Stimulated activated naive CD8-positive, alpha-beta T cell treated with anti-CD3 and anti-CD28 coated beads, Interleukin-15, Interleukin-2, amounts not matched to agents 100 ng/mL and 50 ng/mL, for 24 hours (primary cell): ENCODE data around the gene INPP5A.

Source experiments
- H3K27ac Mint-ChIP-seq: one replicate; pipeline ENCODE4 v1.8.0; 2021; ENCODE audit warnings: mild to moderate bottlenecking, mixed read lengths
- H3K27me3 Mint-ChIP-seq: one replicate; pipeline ENCODE4 v1.8.0; 2021; ENCODE audit warnings: mixed read lengths
- H3K36me3 Mint-ChIP-seq: one replicate; pipeline ENCODE4 v1.8.0; 2021; ENCODE audit warnings: low read depth, mixed read lengths
- H3K4me1 Mint-ChIP-seq: one replicate; pipeline ENCODE4 v1.8.0; 2021; ENCODE audit warnings: low read depth, mixed read lengths
- H3K4me3 Mint-ChIP-seq: one replicate; pipeline ENCODE4 v1.8.0; 2021; ENCODE audit warnings: mild to moderate bottlenecking, mixed read lengths
- H3K9me3 Mint-ChIP-seq: one replicate; pipeline ENCODE4 v1.8.0; 2021; ENCODE audit warnings: mixed read lengths

Gene INPP5A

GRCh38 chr10:132626761-132627665, 89.4 kb downstream of the INPP5A start:
- no peaks in the 10 kb centered on the region for H3K27me3 Mint-ChIP-seq
- H3K9me3 Mint-ChIP-seq: no peaks in the 10 kb centered on the region
- H3K4me1 Mint-ChIP-seq: peaks cover 17% of the 10 kb centered on the region
- H3K36me3 Mint-ChIP-seq: no peaks in the 10 kb centered on the region
- no peak overlapping the region for H3K27ac Mint-ChIP-seq
- no peak overlapping the region for H3K4me3 Mint-ChIP-seq

- H3K36me3 Mint-ChIP-seq: no peaks in the 10 kb centered on the region
- no peak overlapping the region for H3K27ac Mint-ChIP-seq
- H3K4me3 Mint-ChIP-seq: no peak overlapping the region
- peaks cover 17% of the 10 kb centered on the region for H3K4me1 Mint-ChIP-seq
- H3K27me3 Mint-ChIP-seq: no peaks in the 10 kb centered on the region
- H3K9me3 Mint-ChIP-seq: no peaks in the 10 kb centered on the region
These were observed 90.3 kb downstream of the INPP5A start for GRCh38 chr10:132627666-132628531.

GRCh38 chr10:132628966-132629900, 91.6 kb downstream of the INPP5A start:
- Mint-ChIP-seq H3K27me3 (no peaks in the 10 kb centered on the region), H3K4me1 (peaks cover 28% of the 10 kb centered on the region), H3K9me3 (no peaks in the 10 kb centered on the region), H3K36me3 (no peaks in the 10 kb centered on the region), H3K27ac (no peak overlapping the region), H3K4me3 (no peak overlapping the region)

GRCh38 chr10:132630156-132630555, 92.6 kb downstream of the INPP5A start:
- Mint-ChIP-seq H3K4me1 (peaks cover 35% of the 10 kb centered on the region), H3K36me3 (no peaks in the 10 kb centered on the region), H3K27ac (no peak overlapping the region), H3K9me3 (no peaks in the 10 kb centered on the region), H3K27me3 (no peaks in the 10 kb centered on the region), H3K4me3 (no peak overlapping the region)

GRCh38 chr10:132630666-132631337, 93.2 kb downstream of the INPP5A start:
- Mint-ChIP-seq H3K36me3 (no peaks in the 10 kb centered on the region), H3K27me3 (no peaks in the 10 kb centered on the region), H3K9me3 (no peaks in the 10 kb centered on the region), H3K4me1 (peaks cover 34% of the 10 kb centered on the region), H3K4me3 (no peak overlapping the region), H3K27ac (no peak overlapping the region)

- H3K27ac Mint-ChIP-seq: no peak overlapping the region
- peaks cover 31% of the 10 kb centered on the region for H3K4me1 Mint-ChIP-seq
- H3K9me3 Mint-ChIP-seq: no peaks in the 10 kb centered on the region
- no peaks in the 10 kb centered on the region for H3K27me3 Mint-ChIP-seq
- H3K4me3 Mint-ChIP-seq: no peak overlapping the region
- no peaks in the 10 kb centered on the region for H3K36me3 Mint-ChIP-seq
These were observed 93.8 kb downstream of the INPP5A start for GRCh38 chr10:132631338-132631735.

- H3K27ac Mint-ChIP-seq: no peak overlapping the region
- peaks cover 33% of the 10 kb centered on the region for H3K4me1 Mint-ChIP-seq
- no peaks in the 10 kb centered on the region for H3K9me3 Mint-ChIP-seq
- no peaks in the 10 kb centered on the region for H3K27me3 Mint-ChIP-seq
- H3K36me3 Mint-ChIP-seq: no peaks in the 10 kb centered on the region
- no peak overlapping the region for H3K4me3 Mint-ChIP-seq
These were observed 94.5 kb downstream of the INPP5A start for GRCh38 chr10:132632091-132632561.

GRCh38 chr10:132632851-132633684, 95.5 kb downstream of the INPP5A start:
- Mint-ChIP-seq H3K27ac (no peak overlapping the region), H3K9me3 (no peaks in the 10 kb centered on the region), H3K4me1 (peaks cover 32% of the 10 kb centered on the region), H3K27me3 (no peaks in the 10 kb centered on the region), H3K4me3 (no peak overlapping the region), H3K36me3 (no peaks in the 10 kb centered on the region)

GRCh38 chr10:132634241-132634946, 96.8 kb downstream of the INPP5A start:
- no peaks in the 10 kb centered on the region for H3K9me3 Mint-ChIP-seq
- H3K27ac Mint-ChIP-seq: no peak overlapping the region
- H3K36me3 Mint-ChIP-seq: no peaks in the 10 kb centered on the region
- H3K4me1 Mint-ChIP-seq: peaks cover 27% of the 10 kb centered on the region
- no peak overlapping the region for H3K4me3 Mint-ChIP-seq
- H3K27me3 Mint-ChIP-seq: no peaks in the 10 kb centered on the region

- Mint-ChIP-seq H3K9me3 (no peaks in the 10 kb centered on the region), H3K4me3 (no peak overlapping the region), H3K4me1 (peaks cover 27% of the 10 kb centered on the region), H3K27ac (no peak overlapping the region), H3K27me3 (no peaks in the 10 kb centered on the region), H3K36me3 (no peaks in the 10 kb centered on the region)
These were observed 97.3 kb downstream of the INPP5A start for GRCh38 chr10:132634947-132635271.

- Mint-ChIP-seq H3K9me3 (no peaks in the 10 kb centered on the region), H3K27ac (no peak overlapping the region)
These were observed 98.8 kb downstream of the INPP5A start for GRCh38 chr10:132636358-132636757.

GRCh38 chr10:132637477-132638129, 100.0 kb downstream of the INPP5A start:
- Mint-ChIP-seq H3K27me3 (no peaks in the 10 kb centered on the region), H3K4me3 (no peak overlapping the region), H3K36me3 (no peaks in the 10 kb centered on the region), H3K27ac (peak overlapping the region; percentile 53), H3K4me1 (peaks cover 32% of the 10 kb centered on the region), H3K9me3 (no peaks in the 10 kb centered on the region)

More at GRCh38 chr10:132636358-132636757, 98.8 kb downstream of the INPP5A start:
- Mint-ChIP-seq H3K4me1 (peaks cover 29% of the 10 kb centered on the region), H3K27me3 (no peaks in the 10 kb centered on the region), H3K4me3 (no peak overlapping the region), H3K36me3 (no peaks in the 10 kb centered on the region)
